GM23338 (cell line): ENCODE results near the gene RRAS2. TPM values are rescaled to one million over a fixed set of nuclear protein-coding genes. Genes with fewer than 3 reads are reported as not detected.
"Not testable (repeated sequence)": the region's sequence is repeated elsewhere in the genome, so short reads cannot be mapped to it uniquely, and the experiment has no call there.

ENCODE experiments used
- ATAC-seq: fragments of 200-7000 bp; cut with Tn5 transposase; 3 replicates; pipeline ENCODE4 v1.9.1; 2020
- DNase-seq: peaks from one replicate; pipeline ENCODE4 v3.0.0-alpha.2; 2015; ENCODE audit warnings: low spot score
- H2AFZ ChIP-seq: fragments of 200-600 bp; sonication (generic); 2 replicates; pipeline ENCODE4 v1.8.0; 2016; ENCODE audit warnings: antibody characterized with exemption, mild to moderate bottlenecking, moderate library complexity
- H3F3A ChIP-seq: fragments of 200-600 bp; sonication (generic); replicated peaks from 2 replicates; pipeline ENCODE4 v1.8.0; 2017; ENCODE audit warnings: antibody characterized with exemption, mixed run types, low read depth
- H3K27ac ChIP-seq: fragments of 200-600 bp; sonication (generic); 2 replicates; pipeline ENCODE4 v1.6.1; 2016; ENCODE audit warnings: low read depth
- H3K27me3 ChIP-seq: fragments of 200-600 bp; sonication (generic); 2 replicates; pipeline ENCODE4 v1.8.0; 2016; ENCODE audit warnings: mild to moderate bottlenecking, mixed run types, moderate library complexity; ENCODE audit not compliant: insufficient read depth
- H3K36me3 ChIP-seq: fragments of 200-600 bp; sonication (generic); 2 replicates; pipeline ENCODE4 v1.8.0; 2016; ENCODE audit warnings: mild to moderate bottlenecking; ENCODE audit not compliant: insufficient read depth
- H3K4me1 ChIP-seq: fragments of 200-600 bp; sonication (generic); 2 replicates; pipeline ENCODE4 v1.8.0; 2016; ENCODE audit warnings: mild to moderate bottlenecking, moderate library complexity; ENCODE audit not compliant: insufficient read depth
- H3K4me2 ChIP-seq: fragments of 200-600 bp; sonication (generic); 2 replicates; pipeline ENCODE4 v1.7.1; 2017; ENCODE audit warnings: mixed run types
- H3K4me3 ChIP-seq: fragments of 200-600 bp; sonication (generic); 2 replicates; pipeline ENCODE4 v1.6.1; 2016; ENCODE audit warnings: mixed run types
- H3K79me2 ChIP-seq: fragments of 200-600 bp; sonication (generic); replicated peaks from 2 replicates; pipeline ENCODE4 v1.8.0; 2017; ENCODE audit warnings: mild to moderate bottlenecking; ENCODE audit not compliant: insufficient read depth
- H3K9me2 ChIP-seq: fragments of 200-600 bp; sonication (generic); 2 replicates; pipeline ENCODE4 v1.8.0; 2017; ENCODE audit not compliant: insufficient read depth
- H4K20me1 ChIP-seq: fragments of 200-600 bp; sonication (generic); replicated peaks from 2 replicates; pipeline ENCODE4 v1.8.0; 2017; ENCODE audit warnings: mild to moderate bottlenecking; ENCODE audit not compliant: insufficient read depth
- H3K27ac Mint-ChIP-seq: 2 replicates; pipeline ENCODE4 v1.8.0; 2020; ENCODE audit warnings: inconsistent platforms, mild to moderate bottlenecking, moderate library complexity, mixed read lengths
- H3K27me3 Mint-ChIP-seq: 3 replicates; pipeline ENCODE4 v1.8.0; 2022; ENCODE audit warnings: low read depth, mild to moderate bottlenecking, moderate library complexity, mixed read lengths, inconsistent platforms; ENCODE audit not compliant: insufficient read depth, poor library complexity
- H3K36me3 Mint-ChIP-seq: 3 replicates; pipeline ENCODE4 v1.8.0; 2021; ENCODE audit warnings: low read depth, mild to moderate bottlenecking, inconsistent platforms, moderate library complexity, mixed read lengths
- H3K4me1 Mint-ChIP-seq: 3 replicates; pipeline ENCODE4 v1.8.0; 2020; ENCODE audit warnings: mild to moderate bottlenecking, inconsistent platforms, mixed read lengths
- H3K4me3 Mint-ChIP-seq: 3 replicates; pipeline ENCODE4 v1.8.0; 2021; ENCODE audit warnings: moderate library complexity, mild to moderate bottlenecking, inconsistent platforms, mixed read lengths
- H3K9me3 Mint-ChIP-seq: 3 replicates; pipeline ENCODE4 v1.8.0; 2020; ENCODE audit warnings: moderate library complexity, mild to moderate bottlenecking, inconsistent platforms, mixed read lengths
- CREB1 ChIP-seq: fragments of 250-450 bp; sonication (Bioruptor Pico); IDR thresholded peaks from 2 replicates; pipeline ENCODE4 v1.5.0; 2020; ENCODE audit warnings: low read depth, mild to moderate bottlenecking, moderate library complexity
- EZH2 ChIP-seq: fragments of 200-600 bp; sonication (generic); IDR thresholded peaks from one replicate; pipeline ENCODE4 v1.8.0; 2017; ENCODE audit warnings: antibody characterized with exemption, mild to moderate bottlenecking, low read depth; ENCODE audit not compliant: unreplicated experiment
- JUNB ChIP-seq: IDR thresholded peaks from one replicate; pipeline ENCODE4 v1.6.1; 2016; ENCODE audit warnings: antibody characterized with exemption; ENCODE audit not compliant: unreplicated experiment
- ZNF331 ChIP-seq: fragments of 250-450 bp; sonication (Bioruptor Pico); IDR thresholded peaks from 2 replicates; pipeline ENCODE4 v1.5.0; 2020; ENCODE audit warnings: low read depth, mild to moderate bottlenecking, moderate library complexity
- polyA plus RNA-seq: library from polyadenylated mRNA; unstranded; fragments of >200 nt; fragmentation: Nextera tagmentation; extraction: Ambion mirVana; gene quantifications from 2 replicates; pipeline ENCODE4 v1.2.1, GENCODE V29; 2016
- total RNA-seq: library from RNA; depleted of rRNA; stranded (reverse); fragments of >200 nt; shearing (Covaris generic); gene quantifications from 2 replicates; pipeline ENCODE4 v1.2.3, GENCODE V29; 2014
- TF ChIP-seq, protein P1 (sequence below): IDR thresholded peaks from 2 replicates; pipeline ENCODE4 v1.6.1; 2016; ENCODE audit warnings: antibody characterized with exemption
- TF ChIP-seq, protein P2 (sequence below), 2 experiments: fragments of 200-600 bp in 1 of 2; sonication (generic) in 1 of 2; conservative IDR thresholded peaks; 2 replicates each; pipeline versions ENCODE4 v1.5.1 to v1.6.1; 2016 to 2017; ENCODE audit warnings: antibody characterized with exemption in 2 of 2, low read depth in 2 of 2, mild to moderate bottlenecking in 2 of 2, moderate library complexity in 1 of 2

The RRAS2 gene
- total and polyA plus RNA-seq, 2 experiments from 2014 or later: 196 to 293 TPM

DNA sequence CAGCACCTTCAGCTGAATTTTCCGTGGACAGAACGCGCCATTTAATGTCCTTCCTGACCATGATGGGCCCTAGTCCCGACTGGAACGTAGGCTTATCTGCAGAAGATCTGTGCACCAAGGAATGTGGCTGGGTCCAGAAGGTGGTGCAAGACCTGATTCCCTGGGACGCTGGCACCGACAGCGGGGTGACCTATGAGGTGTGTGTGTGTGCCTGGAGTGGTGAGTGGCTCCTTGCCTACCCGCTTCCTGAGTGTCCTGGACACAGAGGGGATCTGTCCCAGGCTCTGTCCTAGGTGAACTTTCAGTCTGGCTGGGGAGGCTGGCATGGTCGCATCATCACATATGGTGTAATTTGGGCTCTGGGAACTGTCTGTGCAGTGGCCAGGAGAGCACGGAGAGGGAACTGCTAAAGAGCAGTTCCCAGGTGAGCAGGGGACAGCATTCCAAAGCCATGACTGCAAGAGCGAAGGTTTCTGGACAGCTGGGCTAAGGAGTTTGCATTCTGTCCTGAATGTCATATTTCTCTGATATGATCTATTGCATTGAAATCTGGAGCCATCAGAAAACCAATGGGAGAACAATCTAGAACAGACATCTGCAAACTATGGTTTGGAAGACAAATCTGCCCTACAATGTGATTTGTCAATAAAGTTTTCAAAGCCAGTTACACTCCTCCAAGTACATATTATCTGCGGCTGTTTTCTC, 104.3 kb downstream of the RRAS2 start (continued):
- TF ChIP-seq EZH2: no peak
- TF ChIP-seq, protein P1, sequence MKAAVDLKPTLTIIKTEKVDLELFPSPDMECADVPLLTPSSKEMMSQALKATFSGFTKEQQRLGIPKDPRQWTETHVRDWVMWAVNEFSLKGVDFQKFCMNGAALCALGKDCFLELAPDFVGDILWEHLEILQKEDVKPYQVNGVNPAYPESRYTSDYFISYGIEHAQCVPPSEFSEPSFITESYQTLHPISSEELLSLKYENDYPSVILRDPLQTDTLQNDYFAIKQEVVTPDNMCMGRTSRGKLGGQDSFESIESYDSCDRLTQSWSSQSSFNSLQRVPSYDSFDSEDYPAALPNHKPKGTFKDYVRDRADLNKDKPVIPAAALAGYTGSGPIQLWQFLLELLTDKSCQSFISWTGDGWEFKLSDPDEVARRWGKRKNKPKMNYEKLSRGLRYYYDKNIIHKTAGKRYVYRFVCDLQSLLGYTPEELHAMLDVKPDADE: no peak
- no peak for TF ChIP-seq CREB1 (CRISPR knock-in tag)
- no peak for TF ChIP-seq ZNF331 (CRISPR knock-in tag)
- no peak for TF ChIP-seq JUNB

DNA sequence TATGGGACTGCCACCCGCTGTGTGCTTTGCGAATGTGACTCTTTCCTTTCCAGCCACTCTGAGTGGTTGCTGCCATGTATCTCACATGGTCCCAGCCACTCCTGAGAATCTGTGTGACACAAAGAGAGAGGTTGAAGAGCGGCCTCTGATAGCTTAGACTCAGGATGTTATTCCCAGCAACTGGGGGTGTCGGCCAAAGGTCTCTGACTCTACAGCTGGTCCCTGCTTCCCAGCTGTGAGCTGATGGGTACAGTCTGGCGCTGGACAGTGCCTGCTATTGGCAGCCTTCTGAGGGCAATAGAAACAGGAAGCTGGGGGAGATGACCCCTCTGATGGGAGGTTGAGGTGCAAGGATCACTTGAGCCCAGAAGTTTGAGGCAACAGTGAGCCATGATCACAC, 105.1 kb downstream of the RRAS2 start:
- Mint-ChIP-seq H3K4me1 (peaks cover 8% of the 10 kb centered on the region; the same call in 2 of the 3 replicates), H3K27me3 (peaks cover 2% of the 10 kb centered on the region), H3K9me3 (no peaks in the 10 kb centered on the region), H3K27ac (no peak overlapping the region), H3K36me3 (no peaks in the 10 kb centered on the region), H3K4me3 (no peak overlapping the region)
- Histone ChIP-seq H4K20me1 (peaks cover 5% of the 10 kb centered on the region; the same call in 1 of the 2 replicates), H3K79me2 (no peaks in the 10 kb centered on the region), H3K27ac (no peak overlapping the region), H3K4me1 (no peaks in the 10 kb centered on the region), H3K27me3 (no peaks in the 10 kb centered on the region), H2AFZ (no peak overlapping the region), H3K4me2 (no peak overlapping the region), H3K9me2 (no peaks in the 10 kb centered on the region), H3K36me3 (no peaks in the 10 kb centered on the region), H3F3A (no peaks in the 10 kb centered on the region), H3K4me3 (no peak overlapping the region)
- TF ChIP-seq ZNF331 (CRISPR knock-in tag): no peak
- TF ChIP-seq EZH2: no peak
- TF ChIP-seq, protein P2, sequence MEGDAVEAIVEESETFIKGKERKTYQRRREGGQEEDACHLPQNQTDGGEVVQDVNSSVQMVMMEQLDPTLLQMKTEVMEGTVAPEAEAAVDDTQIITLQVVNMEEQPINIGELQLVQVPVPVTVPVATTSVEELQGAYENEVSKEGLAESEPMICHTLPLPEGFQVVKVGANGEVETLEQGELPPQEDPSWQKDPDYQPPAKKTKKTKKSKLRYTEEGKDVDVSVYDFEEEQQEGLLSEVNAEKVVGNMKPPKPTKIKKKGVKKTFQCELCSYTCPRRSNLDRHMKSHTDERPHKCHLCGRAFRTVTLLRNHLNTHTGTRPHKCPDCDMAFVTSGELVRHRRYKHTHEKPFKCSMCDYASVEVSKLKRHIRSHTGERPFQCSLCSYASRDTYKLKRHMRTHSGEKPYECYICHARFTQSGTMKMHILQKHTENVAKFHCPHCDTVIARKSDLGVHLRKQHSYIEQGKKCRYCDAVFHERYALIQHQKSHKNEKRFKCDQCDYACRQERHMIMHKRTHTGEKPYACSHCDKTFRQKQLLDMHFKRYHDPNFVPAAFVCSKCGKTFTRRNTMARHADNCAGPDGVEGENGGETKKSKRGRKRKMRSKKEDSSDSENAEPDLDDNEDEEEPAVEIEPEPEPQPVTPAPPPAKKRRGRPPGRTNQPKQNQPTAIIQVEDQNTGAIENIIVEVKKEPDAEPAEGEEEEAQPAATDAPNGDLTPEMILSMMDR (conservative IDR thresholded peaks at IDR 0.05; ENCODE audit: low read depth in 2 of 2): no peak
- DNase-seq (no peak), ATAC-seq (no peak)

DNA sequence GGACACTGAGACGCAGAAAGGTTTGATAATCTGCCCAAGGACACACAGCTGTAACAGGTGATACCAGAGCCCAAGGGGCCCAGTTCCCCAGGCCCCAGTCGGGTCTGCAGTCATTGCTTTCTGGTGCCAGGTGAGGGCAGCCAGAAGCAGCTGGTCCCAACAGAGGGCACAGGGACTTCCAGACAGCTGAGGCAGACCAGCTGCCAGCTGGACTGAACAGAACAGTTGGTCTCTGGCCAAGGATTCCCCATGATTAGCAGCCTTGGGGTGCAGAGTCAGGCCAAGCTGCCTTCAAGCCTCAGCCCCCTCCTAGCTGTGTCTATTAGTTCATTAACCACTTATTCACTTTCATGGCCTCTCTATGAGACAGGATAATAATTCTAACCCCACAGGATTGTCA, 105.6 kb downstream of the RRAS2 start:
- H3K4me3 Mint-ChIP-seq: no peak overlapping the region
- H3K9me3 Mint-ChIP-seq: no peaks in the 10 kb centered on the region

DNA sequence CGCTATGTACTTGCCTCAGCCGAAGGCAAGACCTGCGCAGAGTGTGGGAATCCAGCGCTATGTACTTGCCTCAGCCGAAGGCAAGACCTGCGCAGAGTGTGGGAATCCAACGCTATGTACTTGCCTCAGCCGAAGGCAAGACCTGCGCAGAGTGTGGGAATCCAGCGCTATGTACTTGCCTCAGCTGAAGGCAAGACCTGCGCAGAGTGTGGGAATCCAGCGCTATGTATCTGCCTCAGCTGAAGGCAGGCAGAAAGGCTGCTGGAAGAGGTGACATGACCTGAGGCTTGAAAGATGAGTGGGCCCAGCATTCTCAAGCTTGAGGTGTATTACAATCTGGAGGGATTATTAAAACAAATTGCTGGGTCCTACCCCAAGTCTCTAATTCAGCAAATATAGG, 106.5 kb downstream of the RRAS2 start:
- H3K27me3 Mint-ChIP-seq, H3K4me3 ChIP-seq, H3K27me3 ChIP-seq, ATAC-seq, H3K27ac ChIP-seq, H3K4me3 Mint-ChIP-seq, H3K4me1 ChIP-seq, H3K79me2 ChIP-seq, DNase-seq, H4K20me1 ChIP-seq, H2AFZ ChIP-seq, H3K9me3 Mint-ChIP-seq, H3K4me2 ChIP-seq, H3K36me3 Mint-ChIP-seq, H3K27ac Mint-ChIP-seq, H3F3A ChIP-seq, H3K36me3 ChIP-seq, H3K9me2 ChIP-seq: not testable (repeated sequence)
- peaks cover 21% of the 10 kb centered on the region for H3K4me1 Mint-ChIP-seq

More for the DNA sequence above, 105.6 kb downstream of the RRAS2 start:
- TF ChIP-seq, protein P1: no peak
- TF ChIP-seq, protein P2 (conservative IDR thresholded peaks at IDR 0.05; ENCODE audit: low read depth in 2 of 2): peak in 1 of 2 experiments; percentile 36; a peak in 2 of 4 replicates
- peaks cover 12% of the 10 kb centered on the region; the same call in 2 of the 3 replicates for H3K4me1 Mint-ChIP-seq
- H3K36me3 Mint-ChIP-seq: no peaks in the 10 kb centered on the region
- no peaks in the 10 kb centered on the region for H3K36me3 ChIP-seq
- H3K4me1 ChIP-seq: no peaks in the 10 kb centered on the region
- H3K9me2 ChIP-seq: no peaks in the 10 kb centered on the region
- H3K27me3 ChIP-seq: no peaks in the 10 kb centered on the region
- peaks cover 2% of the 10 kb centered on the region; the same call in 1 of the 2 replicates for H4K20me1 ChIP-seq
- no peak overlapping the region for H3K4me3 ChIP-seq
- no peaks in the 10 kb centered on the region for H3F3A ChIP-seq
- DNase-seq: no peak
- H3K27me3 Mint-ChIP-seq: peaks cover 4% of the 10 kb centered on the region
- no peak for ATAC-seq
- no peak overlapping the region for H3K4me2 ChIP-seq
- no peaks in the 10 kb centered on the region for H3K79me2 ChIP-seq
- H3K27ac ChIP-seq: no peak overlapping the region
- no peak overlapping the region for H2AFZ ChIP-seq
- H3K27ac Mint-ChIP-seq: no peak overlapping the region
